Small intestine (tissue), 7 donors: ENCODE measurements around the gene MYH11. TPM values are rescaled to one million over a fixed set of nuclear protein-coding genes. Genes with fewer than 3 reads are reported as not detected.
"Not testable (repeated sequence)": the region's sequence is repeated elsewhere in the genome, so short reads cannot be mapped to it uniquely, and the experiment has no call there.

Experiments used
- DNase-seq, 2 donors: peaks; one replicate each; pipeline versions ENCODE4 v3.0.0 to v3.0.0-alpha.2; 2013
- FAIRE-seq: peaks from 2 replicates; lab custom pipeline; 2012; peaks lifted over from hg19 to GRCh38; lab: Jason Lieb, UNC
- H3K27ac ChIP-seq, 3 donors: one replicate each; pipeline ENCODE4 v1.5.1; 2013; ENCODE audit warnings: low read length in 2 of 3, mild to moderate bottlenecking in 2 of 3, control low read depth in 1 of 3, inconsistent platforms in 1 of 3, low read depth in 1 of 3, moderate library complexity in 1 of 3
- H3K27me3 ChIP-seq, 3 donors: one replicate each; pipeline ENCODE4 v1.6.1; 2013; ENCODE audit warnings: low read length in 3 of 3, inconsistent platforms in 1 of 3; ENCODE audit not compliant: control insufficient read depth in 3 of 3, insufficient read depth in 3 of 3
- H3K36me3 ChIP-seq, 3 donors: one replicate each; pipeline ENCODE4 v1.6.1; 2013; ENCODE audit warnings: low read length in 3 of 3, inconsistent platforms in 1 of 3, low read depth in 1 of 3, mild to moderate bottlenecking in 1 of 3, moderate library complexity in 1 of 3; ENCODE audit not compliant: control insufficient read depth in 3 of 3, insufficient read depth in 2 of 3
- H3K4me1 ChIP-seq, 3 donors: one replicate each; pipeline ENCODE4 v1.6.1; 2013; ENCODE audit warnings: low read length in 2 of 3, inconsistent platforms in 1 of 3, low read depth in 1 of 3, mild to moderate bottlenecking in 1 of 3, moderate library complexity in 1 of 3; ENCODE audit not compliant: control insufficient read depth in 3 of 3, insufficient read depth in 2 of 3
- H3K4me3 ChIP-seq, 3 donors: one replicate each; pipeline ENCODE4 v1.5.1; 2013; ENCODE audit warnings: low read length in 3 of 3, control low read depth in 1 of 3, inconsistent platforms in 1 of 3, low read depth in 1 of 3, mild to moderate bottlenecking in 1 of 3, moderate library complexity in 1 of 3
- H3K9me3 ChIP-seq, 2 donors: one replicate each; pipeline ENCODE4 v1.6.1; 2013; ENCODE audit warnings: low read depth in 1 of 2, low read length in 1 of 2; ENCODE audit not compliant: control insufficient read depth in 2 of 2, insufficient read depth in 1 of 2
- WGBS, 3 donors: extraction: QIAGEN DNeasy Blood & Tissue Kit; methylation state at CpG; one replicate each; pipeline ENCODE4 v1.1.7; 2013; 5-methylcytosine and 5-hydroxymethylcytosine counted together
- polyA plus RNA-seq, 4 donors: library from polyadenylated mRNA; stranded (reverse) in 3 of 4; unstranded in 1 of 4; fragments of 200-250 nt in 3 of 4; fragments of 120-200 nt in 1 of 4; gene quantifications; one replicate each; pipeline versions ENCODE4 v1.2.1 to v1.2.3, GENCODE V29; 2013
- donor health status: healthy with polysubstance abuse.
- donor health status: control.
- donor health status: control.
- donor health status: Bipolar disorder and iron deficiency.
- donor health status: healthy.

The MYH11 gene
- polyA plus RNA-seq, 4 donors, result 3.4 to 89.6 (median 22.3) TPM

GRCh38 chr16:15667091-15667742 is 189.6 kb downstream of the MYH11 start:
- Histone ChIP-seq H3K4me1 (no peaks in the 10 kb centered on the region), H3K9me3 (no peaks in the 10 kb centered on the region), H3K4me3 (no peak overlapping the region), H3K27me3 (no peaks in the 10 kb centered on the region), H3K36me3 (peaks cover 7 to 55% (median 16%) of the 10 kb centered on the region in 3 donors), H3K27ac (no peak overlapping the region)
- 88 to 90% (median 89%) methylated on average over 17 to 18 of the region's 18 CpGs for WGBS, 3 donors
- FAIRE-seq, result no peak
- no peak for DNase-seq

- no peak for DNase-seq
- no peaks in the 10 kb centered on the region for H3K27me3 ChIP-seq
- H3K4me3 ChIP-seq, result no peak overlapping the region
- no peak for FAIRE-seq
- no peak overlapping the region for H3K27ac ChIP-seq
- H3K36me3 ChIP-seq, result peaks cover 7 to 47% (median 15%) of the 10 kb centered on the region in 3 donors
- no peaks in the 10 kb centered on the region for H3K4me1 ChIP-seq
- H3K9me3 ChIP-seq, result no peaks in the 10 kb centered on the region
These were observed 191.7 kb downstream of the MYH11 start for GRCh38 chr16:15665107-15665506.

- 93 to 95% (median 94%) methylated on average over 5 of the region's 5 CpGs for WGBS, 3 donors
- H3K4me1 ChIP-seq, result no peaks in the 10 kb centered on the region
- H3K9me3 ChIP-seq, result no peaks in the 10 kb centered on the region
- peaks cover 0 to 11% (median 4%) of the 10 kb centered on the region in 3 donors for H3K36me3 ChIP-seq
- no peak overlapping the region for H3K4me3 ChIP-seq
- no peaks in the 10 kb centered on the region for H3K27me3 ChIP-seq
- FAIRE-seq, result no peak
- H3K27ac ChIP-seq, result no peak overlapping the region
- no peak for DNase-seq
These were observed 196.6 kb downstream of the MYH11 start for GRCh38 chr16:15660203-15660601.

- Histone ChIP-seq H3K27me3 (no peaks in the 10 kb centered on the region), H3K27ac (peak overlapping the region in 1 of 3 donors; percentile 9), H3K4me1 (no peaks in the 10 kb centered on the region), H3K36me3 (peaks cover 0 to 7% (median 0%) of the 10 kb centered on the region in 3 donors), H3K4me3 (no peak overlapping the region), H3K9me3 (no peaks in the 10 kb centered on the region)
- DNase-seq (no peak), FAIRE-seq (no peak)
- WGBS, 3 donors, result 89 to 94% (median 90%) methylated on average over 5 of the region's 5 CpGs
These were observed 198.3 kb downstream of the MYH11 start for GRCh38 chr16:15658556-15658955.

- FAIRE-seq (no peak), DNase-seq (no peak)
- 85 to 91% (median 87%) methylated on average over 6 of the region's 6 CpGs for WGBS, 3 donors
These were observed 198.7 kb downstream of the MYH11 start for GRCh38 chr16:15658149-15658548.

GRCh38 chr16:15655561-15655960 is 201.3 kb downstream of the MYH11 start:
- not testable (repeated sequence) for FAIRE-seq, H3K27me3 ChIP-seq, H3K4me1 ChIP-seq, H3K27ac ChIP-seq, H3K4me3 ChIP-seq, H3K9me3 ChIP-seq, DNase-seq, H3K36me3 ChIP-seq
- 96 to 99% (median 96%) methylated on average over 3 of the region's 6 CpGs for WGBS, 3 donors

More at GRCh38 chr16:15658149-15658548, 198.7 kb downstream of the MYH11 start:
- H3K4me1 ChIP-seq, result no peaks in the 10 kb centered on the region
- no peak overlapping the region for H3K4me3 ChIP-seq
- no peaks in the 10 kb centered on the region for H3K27me3 ChIP-seq
- no peak overlapping the region for H3K27ac ChIP-seq
- no peaks in the 10 kb centered on the region for H3K9me3 ChIP-seq
- peaks cover 0 to 7% (median 0%) of the 10 kb centered on the region in 3 donors for H3K36me3 ChIP-seq

- peaks cover 0 to 4% (median 0%) of the 10 kb centered on the region in 3 donors for H3K4me1 ChIP-seq
- no peak overlapping the region for H3K4me3 ChIP-seq
- H3K36me3 ChIP-seq, result peaks cover 0 to 3% (median 0%) of the 10 kb centered on the region in 3 donors
- no peaks in the 10 kb centered on the region for H3K27me3 ChIP-seq
- DNase-seq (no peak), FAIRE-seq (no peak)
- H3K27ac ChIP-seq, result no peak overlapping the region
- H3K9me3 ChIP-seq, result no peaks in the 10 kb centered on the region
- 55 to 83% (median 82%) methylated on average over 2 of the region's 2 CpGs for WGBS, 3 donors
These were observed 202.2 kb downstream of the MYH11 start for GRCh38 chr16:15654591-15654990.

- no peak for FAIRE-seq
- H3K4me1 ChIP-seq, result peaks cover 0 to 7% (median 0%) of the 10 kb centered on the region in 3 donors
- no peak overlapping the region for H3K4me3 ChIP-seq
- peak in 1 of 2 donors; percentile 8 for DNase-seq
- H3K27me3 ChIP-seq, result no peaks in the 10 kb centered on the region
- WGBS, 3 donors, result 39 to 49% (median 44%) methylated on average over 4 of the region's 4 CpGs
- no peaks in the 10 kb centered on the region for H3K9me3 ChIP-seq
- peaks cover 0 to 3% (median 0%) of the 10 kb centered on the region in 3 donors for H3K36me3 ChIP-seq
- H3K27ac ChIP-seq, result no peak overlapping the region
These were observed 203.6 kb downstream of the MYH11 start for GRCh38 chr16:15653227-15653626.
